IMR-90 (cell line): Measurements from ENCODE around the gene RAB39A.

Source experiments
- CEBPB ChIP-seq: IDR thresholded peaks from 2 replicates; pipeline ENCODE4 v1.6.1; 2012; ENCODE audit warnings: low read depth, low read length, improper control_type of control experiment
- CTCF ChIP-seq: conservative IDR thresholded peaks from 2 replicates; pipeline ENCODE4 v1.5.1; 2012; ENCODE audit warnings: mild to moderate bottlenecking, low read depth, low read length, improper control_type of control experiment
- POLR2A ChIP-seq: IDR thresholded peaks from 2 replicates; pipeline ENCODE4 v1.6.1; 2012; ENCODE audit warnings: mild to moderate bottlenecking, low read depth, low read length
- RCOR1 ChIP-seq: IDR thresholded peaks from 2 replicates; pipeline ENCODE4 v1.6.1; 2012; ENCODE audit warnings: mild to moderate bottlenecking, low read length, improper control_type of control experiment; ENCODE audit not compliant: insufficient replicate concordance
- RFX5 ChIP-seq: IDR thresholded peaks from 2 replicates; pipeline ENCODE4 v1.8.0; 2012; ENCODE audit warnings: low read depth, mild to moderate bottlenecking, low read length, moderate library complexity
- SMC3 ChIP-seq: fragments of 150-350 bp; IDR thresholded peaks from 2 replicates; pipeline ENCODE4 v1.6.1; 2016; ENCODE audit warnings: low read depth, mild to moderate bottlenecking, antibody characterized with exemption, low read length, moderate library complexity

GRCh38 chr11:107908211-107908610 is 20.0 kb upstream of the RAB39A start:
- TF ChIP-seq POLR2A: no peak
- TF ChIP-seq CEBPB: no peak
- no peak for TF ChIP-seq CTCF
- no peak for TF ChIP-seq RFX5
- no peak for TF ChIP-seq RCOR1
- no peak for TF ChIP-seq SMC3
